GM11168 (cell line): ENCODE results near the gene PHF12.
"Not testable (repeated sequence)": the region's sequence is repeated elsewhere in the genome, so short reads cannot be mapped to it uniquely, and the experiment has no call there.

Experiments
- in situ Hi-C: fragments of 300-500 bp; cut with MboI; formaldehyde crosslinking; loops from one replicate; pipeline ENCODE4 v1.12.0; 2022; ENCODE audit warnings: low sequenced_read_pairs; ENCODE audit not compliant: unreplicated experiment

PHF12 gene

GRCh38 chr17:28893248-28894183, 57.8 kb downstream of the PHF12 start:
- in situ Hi-C loops: loop anchor here (10.0 kb wide), 1 partner anchor 129 kb away; no protein-coding TSS in a partner anchor

- in situ Hi-C loops: loop anchor here (10.0 kb wide), 1 partner anchor 127 kb away; no protein-coding TSS in a partner anchor
Measured at GRCh38 chr17:28892024-28892423, 59.3 kb downstream of the PHF12 start.

GRCh38 chr17:28891201-28891600, 60.1 kb downstream of the PHF12 start:
- in situ Hi-C loops: loop anchor here (10.0 kb wide), 1 partner anchor 126 kb away; no protein-coding TSS in a partner anchor

- in situ Hi-C loops: loop anchor here (10.0 kb wide), 1 partner anchor 125 kb away; no protein-coding TSS in a partner anchor
Measured at GRCh38 chr17:28889996-28890395, 61.3 kb downstream of the PHF12 start.

- in situ Hi-C loops: no loop called here
Measured at GRCh38 chr17:28888832-28889231, 62.5 kb downstream of the PHF12 start.

- in situ Hi-C loops: no loop called here
Measured at GRCh38 chr17:28887871-28888471, 63.3 kb downstream of the PHF12 start.

- in situ Hi-C loops: no loop called here
Measured at GRCh38 chr17:28885951-28886350, 65.4 kb downstream of the PHF12 start.

GRCh38 chr17:28885363-28885762, 66.0 kb downstream of the PHF12 start:
- in situ Hi-C loops: no loop called here

GRCh38 chr17:28883967-28884702, 67.2 kb downstream of the PHF12 start:
- in situ Hi-C loops: no loop called here

- in situ Hi-C loops: no loop called here
Measured at GRCh38 chr17:28882154-28882895, 69.0 kb downstream of the PHF12 start.

GRCh38 chr17:28881533-28882056, 69.7 kb downstream of the PHF12 start:
- in situ Hi-C loops: no loop called here

- in situ Hi-C loops: no loop called here
Measured at GRCh38 chr17:28880572-28880945, 70.8 kb downstream of the PHF12 start.

- in situ Hi-C loops: no loop called here
Measured at GRCh38 chr17:28879886-28880571, 71.3 kb downstream of the PHF12 start.

- in situ Hi-C loops: no loop called here
Measured at GRCh38 chr17:28878981-28879380, 72.3 kb downstream of the PHF12 start.

GRCh38 chr17:28878158-28878910, 73.0 kb downstream of the PHF12 start:
- in situ Hi-C loops: no loop called here

GRCh38 chr17:28877150-28877711, 74.1 kb downstream of the PHF12 start:
- in situ Hi-C loops: not testable (repeated sequence)

- in situ Hi-C loops: no loop called here
Measured at GRCh38 chr17:28875848-28876550, 75.3 kb downstream of the PHF12 start.

GRCh38 chr17:28874750-28875149, 76.6 kb downstream of the PHF12 start:
- in situ Hi-C loops: no loop called here
